H9 (cell line): ENCODE data around the gene NHSL2. TPM values are rescaled to one million over a fixed set of nuclear protein-coding genes. Genes with fewer than 3 reads are reported as not detected.

Experiments
- DNase-seq: peaks from one replicate; pipeline ENCODE4 v3.0.0-alpha.2; 2017
- H2AFZ ChIP-seq: one replicate; pipeline ENCODE4 v1.6.1; 2013; ENCODE audit warnings: mild to moderate bottlenecking, low read length, control low read depth, moderate library complexity
- H2AK5ac ChIP-seq: 2 replicates; pipeline ENCODE4 v1.6.1; 2013; ENCODE audit warnings: low read length, control low read depth, mixed read lengths; ENCODE audit not compliant: insufficient read length
- H2BK120ac ChIP-seq: one replicate; pipeline ENCODE4 v1.6.1; 2013; ENCODE audit warnings: low read depth, mild to moderate bottlenecking, low read length, control low read depth, inconsistent platforms; ENCODE audit not compliant: poor library complexity, severe bottlenecking
- H2BK12ac ChIP-seq: 2 replicates; pipeline ENCODE4 v1.6.1; 2013; ENCODE audit warnings: low read length, control low read depth, mixed read lengths, low read depth; ENCODE audit not compliant: insufficient read length
- H2BK15ac ChIP-seq: 2 replicates; pipeline ENCODE4 v1.6.1; 2013; ENCODE audit warnings: low read depth, low read length, control low read depth
- H2BK20ac ChIP-seq: one replicate; pipeline ENCODE4 v1.6.1; 2013; ENCODE audit warnings: low read depth, mild to moderate bottlenecking, low read length, control low read depth, inconsistent platforms; ENCODE audit not compliant: poor library complexity, severe bottlenecking
- H2BK5ac ChIP-seq: 2 replicates; pipeline ENCODE4 v1.6.1; 2013; ENCODE audit warnings: low read length, control low read depth, mixed read lengths; ENCODE audit not compliant: insufficient read length
- H3K14ac ChIP-seq: 2 replicates; pipeline ENCODE4 v1.6.1; 2013; ENCODE audit warnings: low read length, control low read depth; ENCODE audit not compliant: insufficient read depth
- H3K18ac ChIP-seq: 2 replicates; pipeline ENCODE4 v1.6.1; 2013; ENCODE audit warnings: low read depth, mild to moderate bottlenecking, mixed read lengths, low read length, control low read depth; ENCODE audit not compliant: insufficient read length
- H3K23ac ChIP-seq: 2 replicates; pipeline ENCODE4 v1.6.1; 2013; ENCODE audit warnings: low read length, control low read depth, mixed read lengths, low read depth; ENCODE audit not compliant: insufficient read length
- H3K23me2 ChIP-seq: 2 replicates; pipeline ENCODE4 v1.6.1; 2013; ENCODE audit warnings: low read depth, mild to moderate bottlenecking, mixed read lengths, low read length, control low read depth; ENCODE audit not compliant: insufficient read length, poor library complexity, severe bottlenecking
- H3K27ac ChIP-seq: 2 replicates; pipeline ENCODE4 v1.5.1; 2013; ENCODE audit warnings: low read length, control low read depth, mixed read lengths, low read depth; ENCODE audit not compliant: insufficient read length
- H3K27me3 ChIP-seq: 2 replicates; pipeline ENCODE4 v1.6.1; 2013; ENCODE audit warnings: low read length, control low read depth, inconsistent platforms; ENCODE audit not compliant: insufficient read depth
- H3K4ac ChIP-seq: 2 replicates; pipeline ENCODE4 v1.6.1; 2013; ENCODE audit warnings: low read depth, mild to moderate bottlenecking, control low read depth, inconsistent platforms, low read length, moderate library complexity
- H3K4me1 ChIP-seq: 2 replicates; pipeline ENCODE4 v1.6.1; 2013; ENCODE audit warnings: low read length, control low read depth, inconsistent platforms; ENCODE audit not compliant: insufficient read depth
- H3K4me2 ChIP-seq: 2 replicates; pipeline ENCODE4 v1.6.1; 2013; ENCODE audit warnings: low read length, control low read depth, mixed read lengths; ENCODE audit not compliant: insufficient read length, insufficient read depth
- H3K56ac ChIP-seq: 2 replicates; pipeline ENCODE4 v1.6.1; 2013; ENCODE audit warnings: low read depth, mild to moderate bottlenecking, mixed read lengths, low read length, control low read depth; ENCODE audit not compliant: insufficient read length
- H3K79me1 ChIP-seq: 2 replicates; pipeline ENCODE4 v1.6.1; 2013; ENCODE audit warnings: low read depth, mild to moderate bottlenecking, moderate library complexity, low read length, control low read depth, inconsistent platforms; ENCODE audit not compliant: insufficient read depth, poor library complexity, severe bottlenecking
- H3K79me2 ChIP-seq: 2 replicates; pipeline ENCODE4 v1.6.1; 2013; ENCODE audit warnings: low read length, control low read depth, inconsistent platforms; ENCODE audit not compliant: insufficient read depth
- H3K9ac ChIP-seq: 2 replicates; pipeline ENCODE4 v1.6.1; 2013; ENCODE audit warnings: low read length, control low read depth, mixed read lengths; ENCODE audit not compliant: insufficient read length; ENCODE audit errors: extremely low read depth
- H3K9me3 ChIP-seq: one replicate; pipeline ENCODE4 v1.6.1; 2013; ENCODE audit warnings: low read depth, low read length, inconsistent platforms; ENCODE audit not compliant: control insufficient read depth
- H3T11ph ChIP-seq: one replicate; pipeline ENCODE4 v1.6.1; 2013; ENCODE audit warnings: mild to moderate bottlenecking, low read length, control low read depth, inconsistent platforms
- H4K20me1 ChIP-seq: one replicate; pipeline ENCODE4 v1.6.1; 2013; ENCODE audit not compliant: control insufficient read depth, insufficient read length, insufficient read depth
- H4K5ac ChIP-seq: 2 replicates; pipeline ENCODE4 v1.6.1; 2013; ENCODE audit warnings: low read depth, mild to moderate bottlenecking, mixed read lengths, low read length, control low read depth; ENCODE audit not compliant: insufficient read length
- H4K8ac ChIP-seq: replicated peaks from 2 replicates; pipeline ENCODE4 v1.6.1; 2013; ENCODE audit warnings: low read length, control low read depth, mixed read lengths, low read depth; ENCODE audit not compliant: insufficient read length
- H4K91ac ChIP-seq: 2 replicates; pipeline ENCODE4 v1.6.1; 2013; ENCODE audit warnings: low read depth, mild to moderate bottlenecking, moderate library complexity, mixed read lengths, low read length, control low read depth; ENCODE audit not compliant: insufficient read length
- H3K27ac Mint-ChIP-seq, 3 experiments: 2 replicates in 2 of 3; 3 replicates in 1 of 3; pipeline ENCODE4 v1.8.0; 2020 to 2021; ENCODE audit warnings: mixed read lengths in 3 of 3, mild to moderate bottlenecking in 1 of 3, moderate library complexity in 1 of 3
- H3K27me3 Mint-ChIP-seq: 2 replicates; pipeline ENCODE4 v1.8.0; 2021; ENCODE audit warnings: low read depth, mild to moderate bottlenecking, moderate library complexity, mixed read lengths
- H3K36me3 Mint-ChIP-seq, 3 experiments: 2 replicates in 2 of 3; 3 replicates in 1 of 3; pipeline ENCODE4 v1.8.0; 2020 to 2021; ENCODE audit warnings: low read depth in 3 of 3, mixed read lengths in 3 of 3; ENCODE audit not compliant: insufficient read depth in 1 of 3
- H3K4me1 Mint-ChIP-seq, 2 experiments: 2 replicates each; pipeline ENCODE4 v1.8.0; 2020; ENCODE audit warnings: mixed read lengths in 2 of 2
- H3K4me3 Mint-ChIP-seq, 2 experiments: 2 replicates in 1 of 2; 3 replicates in 1 of 2; pipeline ENCODE4 v1.8.0; 2020 to 2021; ENCODE audit warnings: mild to moderate bottlenecking in 2 of 2, mixed read lengths in 2 of 2, moderate library complexity in 1 of 2
- H3K9me3 Mint-ChIP-seq, 2 experiments: 2 replicates in 1 of 2; 3 replicates in 1 of 2; pipeline ENCODE4 v1.8.0; 2020; ENCODE audit warnings: mild to moderate bottlenecking in 2 of 2, mixed read lengths in 2 of 2, moderate library complexity in 1 of 2
- WGBS: extraction: QIAGEN DNeasy Blood & Tissue Kit; methylation state at CpG from one replicate; pipeline ENCODE4 v1.1.7; 2013; ENCODE audit warnings: missing lambda C conversion rate, low lambda C conversion rate, mixed read lengths; ENCODE audit not compliant: insufficient read length; ENCODE audit errors: extremely low coverage; 5-methylcytosine and 5-hydroxymethylcytosine counted together
- total RNA-seq: library from RNA; stranded (reverse); gene quantifications from 2 replicates; pipeline ENCODE4 v1.2.1, GENCODE V29; 2021
- TF ChIP-seq, protein P1 (sequence below): fragments of 200-600 bp; sonication (generic); conservative IDR thresholded peaks from 3 replicates; pipeline ENCODE4 v1.8.0; 2021; ENCODE audit warnings: antibody characterized with exemption, mild to moderate bottlenecking

NHSL2 gene
- total RNA-seq, 1 experiment from 2014 or later = 6.4 TPM

DNA sequence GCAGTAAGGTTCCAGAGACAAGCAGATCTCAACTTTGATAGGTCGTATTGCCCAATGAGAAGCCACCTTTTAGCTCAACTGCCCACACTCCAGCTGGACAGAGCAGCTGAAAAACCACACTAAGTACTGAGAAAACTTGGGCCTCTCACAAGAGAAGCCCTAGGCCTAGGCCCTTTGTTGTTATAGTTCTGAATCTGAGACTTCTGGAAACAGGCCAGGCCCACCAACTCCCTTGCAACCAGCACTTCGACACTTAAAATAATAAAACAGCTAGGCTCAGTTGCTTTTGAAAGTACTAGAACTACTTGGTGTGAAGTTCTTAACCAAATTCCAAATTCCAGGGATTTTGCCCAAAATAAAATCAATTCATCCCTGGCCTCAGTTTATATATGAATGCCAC lies 234.5 kb downstream of the NHSL2 start:
- H2BK120ac ChIP-seq = no peak overlapping the region
- H3K14ac ChIP-seq = no peak overlapping the region
- H3K4me3 Mint-ChIP-seq = no peak overlapping the region
- no peaks in the 10 kb centered on the region for H3K4me1 ChIP-seq
- no peak overlapping the region for H3K23ac ChIP-seq
- peaks cover 28% of the 10 kb centered on the region for H3K9me3 ChIP-seq
- H3K27ac ChIP-seq = no peak overlapping the region
- H3K56ac ChIP-seq = no peak overlapping the region
- H3K27me3 Mint-ChIP-seq = no peaks in the 10 kb centered on the region
- H3K79me1 ChIP-seq = no peaks in the 10 kb centered on the region
- H2AFZ ChIP-seq = no peak overlapping the region
- no peak overlapping the region for H2BK12ac ChIP-seq
- no peak overlapping the region for H3K4ac ChIP-seq
- peaks cover 10 to 25% (median 15%) of the 10 kb centered on the region in 3 experiments; a peak in 6 of 7 replicates for H3K36me3 Mint-ChIP-seq
- no peak overlapping the region for H2AK5ac ChIP-seq
- H2BK20ac ChIP-seq = no peak overlapping the region
- peaks cover 63 to 65% of the 10 kb centered on the region in 2 experiments for H3K9me3 Mint-ChIP-seq
- no peaks in the 10 kb centered on the region for H4K20me1 ChIP-seq
- WGBS = no CpG with 5 or more reads among the region's 2 CpGs
- H4K91ac ChIP-seq = no peak overlapping the region
- DNase-seq = no peak
- no peak overlapping the region for H3K9ac ChIP-seq
- no peak overlapping the region for H2BK15ac ChIP-seq
- H2BK5ac ChIP-seq = no peak overlapping the region
- no peaks in the 10 kb centered on the region for H3K4me1 Mint-ChIP-seq
- H3K79me2 ChIP-seq = no peaks in the 10 kb centered on the region
- H4K8ac ChIP-seq = no peak overlapping the region
- H3K4me2 ChIP-seq = no peak overlapping the region
- peak overlapping the region in 1 of 3 experiments; percentile 49; a peak in 1 of 7 replicates for H3K27ac Mint-ChIP-seq
- H3K23me2 ChIP-seq = no peaks in the 10 kb centered on the region
- H3K27me3 ChIP-seq = no peaks in the 10 kb centered on the region
- no peak overlapping the region for H4K5ac ChIP-seq
- TF ChIP-seq, protein P1, sequence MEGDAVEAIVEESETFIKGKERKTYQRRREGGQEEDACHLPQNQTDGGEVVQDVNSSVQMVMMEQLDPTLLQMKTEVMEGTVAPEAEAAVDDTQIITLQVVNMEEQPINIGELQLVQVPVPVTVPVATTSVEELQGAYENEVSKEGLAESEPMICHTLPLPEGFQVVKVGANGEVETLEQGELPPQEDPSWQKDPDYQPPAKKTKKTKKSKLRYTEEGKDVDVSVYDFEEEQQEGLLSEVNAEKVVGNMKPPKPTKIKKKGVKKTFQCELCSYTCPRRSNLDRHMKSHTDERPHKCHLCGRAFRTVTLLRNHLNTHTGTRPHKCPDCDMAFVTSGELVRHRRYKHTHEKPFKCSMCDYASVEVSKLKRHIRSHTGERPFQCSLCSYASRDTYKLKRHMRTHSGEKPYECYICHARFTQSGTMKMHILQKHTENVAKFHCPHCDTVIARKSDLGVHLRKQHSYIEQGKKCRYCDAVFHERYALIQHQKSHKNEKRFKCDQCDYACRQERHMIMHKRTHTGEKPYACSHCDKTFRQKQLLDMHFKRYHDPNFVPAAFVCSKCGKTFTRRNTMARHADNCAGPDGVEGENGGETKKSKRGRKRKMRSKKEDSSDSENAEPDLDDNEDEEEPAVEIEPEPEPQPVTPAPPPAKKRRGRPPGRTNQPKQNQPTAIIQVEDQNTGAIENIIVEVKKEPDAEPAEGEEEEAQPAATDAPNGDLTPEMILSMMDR = no peak
- H3K18ac ChIP-seq = no peak overlapping the region
- no peak overlapping the region for H3T11ph ChIP-seq
